OCI-LY1 (cell line): ENCODE data around the gene SRRM5.

ENCODE experiments used
- EZH2 ChIP-seq: fragments of 200-600 bp; sonication (generic), shearing (Covaris generic); IDR thresholded peaks from 2 replicates; pipeline ENCODE4 v1.8.0; 2017; ENCODE audit warnings: borderline replicate concordance, mixed run types, mild to moderate bottlenecking, antibody characterized with exemption, low read length, moderate library complexity, mixed read lengths
- TF ChIP-seq, protein P1 (sequence below): fragments of 200-600 bp; sonication (generic), shearing (Covaris generic); IDR thresholded peaks from 2 replicates; pipeline ENCODE4 v1.5.1; 2017; ENCODE audit warnings: mild to moderate bottlenecking, antibody characterized with exemption, low read length, moderate library complexity, mixed read lengths

DNA sequence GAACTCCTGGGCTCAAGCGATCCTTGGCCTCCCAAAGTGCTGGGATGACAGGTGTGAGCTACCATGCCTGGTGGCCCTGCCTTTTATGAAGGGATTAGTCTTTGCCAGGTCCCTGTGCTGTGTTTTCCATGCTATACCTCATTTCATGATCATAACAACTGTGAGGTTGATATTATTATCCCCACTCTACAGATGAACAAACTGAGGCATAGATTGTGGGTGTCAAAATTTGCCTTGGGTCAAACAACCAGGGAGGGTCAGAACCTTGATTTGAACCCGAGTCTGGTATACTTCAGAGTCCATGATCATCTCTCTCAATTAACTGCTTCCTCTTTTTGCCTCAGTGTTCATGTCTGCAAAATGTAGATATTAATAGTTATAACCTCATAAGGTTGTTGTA, 29.4 kb upstream of the SRRM5 start:
- TF ChIP-seq, protein P1, sequence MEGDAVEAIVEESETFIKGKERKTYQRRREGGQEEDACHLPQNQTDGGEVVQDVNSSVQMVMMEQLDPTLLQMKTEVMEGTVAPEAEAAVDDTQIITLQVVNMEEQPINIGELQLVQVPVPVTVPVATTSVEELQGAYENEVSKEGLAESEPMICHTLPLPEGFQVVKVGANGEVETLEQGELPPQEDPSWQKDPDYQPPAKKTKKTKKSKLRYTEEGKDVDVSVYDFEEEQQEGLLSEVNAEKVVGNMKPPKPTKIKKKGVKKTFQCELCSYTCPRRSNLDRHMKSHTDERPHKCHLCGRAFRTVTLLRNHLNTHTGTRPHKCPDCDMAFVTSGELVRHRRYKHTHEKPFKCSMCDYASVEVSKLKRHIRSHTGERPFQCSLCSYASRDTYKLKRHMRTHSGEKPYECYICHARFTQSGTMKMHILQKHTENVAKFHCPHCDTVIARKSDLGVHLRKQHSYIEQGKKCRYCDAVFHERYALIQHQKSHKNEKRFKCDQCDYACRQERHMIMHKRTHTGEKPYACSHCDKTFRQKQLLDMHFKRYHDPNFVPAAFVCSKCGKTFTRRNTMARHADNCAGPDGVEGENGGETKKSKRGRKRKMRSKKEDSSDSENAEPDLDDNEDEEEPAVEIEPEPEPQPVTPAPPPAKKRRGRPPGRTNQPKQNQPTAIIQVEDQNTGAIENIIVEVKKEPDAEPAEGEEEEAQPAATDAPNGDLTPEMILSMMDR, result no peak
- no peak for TF ChIP-seq EZH2
